GM23248 (cell line): ENCODE data around the gene HLA-DRA.

ENCODE experiments used
- EZH2 ChIP-seq: fragments of 200-600 bp; sonication (generic); IDR thresholded peaks from 2 replicates; pipeline ENCODE4 v1.6.1; 2018; ENCODE audit warnings: antibody characterized with exemption, mild to moderate bottlenecking; ENCODE audit not compliant: insufficient read depth, poor library complexity, severe bottlenecking
- EZH2phosphoT487 ChIP-seq: fragments of 200-600 bp; sonication (generic); IDR thresholded peaks from 2 replicates; pipeline ENCODE4 v1.6.1; 2018; ENCODE audit warnings: antibody characterized with exemption, moderate library complexity, mild to moderate bottlenecking, low read depth; ENCODE audit not compliant: insufficient read depth

- TF ChIP-seq EZH2phosphoT487 (no peak), EZH2 (no peak)
Observed at GRCh38 chr6:32391505-32391904, 48.2 kb upstream of the HLA-DRA start.
